OCI-LY1 (cell line): Measurements from ENCODE around the gene ULK4.

Experiments
- H2AFZ ChIP-seq: fragments of 200-600 bp; sonication (generic), shearing (Covaris generic); 2 replicates; pipeline ENCODE4 v1.6.0; 2014; ENCODE audit warnings: antibody characterized with exemption, mild to moderate bottlenecking, low read length
- H3F3A ChIP-seq: fragments of 200-600 bp; sonication (generic), shearing (Covaris generic); 2 replicates; pipeline ENCODE4 v1.6.0; 2014; ENCODE audit warnings: mild to moderate bottlenecking, antibody characterized with exemption, low read length, moderate library complexity; ENCODE audit not compliant: insufficient read depth
- H3K27ac ChIP-seq: fragments of 200-600 bp; sonication (generic); 2 replicates; pipeline ENCODE4 v1.5.1; 2014; ENCODE audit warnings: low read length, mixed run types, mild to moderate bottlenecking, low read depth; ENCODE audit not compliant: poor library complexity, severe bottlenecking
- H3K27me3 ChIP-seq: fragments of 200-600 bp; sonication (generic); 2 replicates; pipeline ENCODE4 v1.6.0; 2014; ENCODE audit warnings: antibody characterized with exemption, mild to moderate bottlenecking, low read length, moderate library complexity; ENCODE audit not compliant: insufficient read depth
- H3K36me3 ChIP-seq: fragments of 200-600 bp; sonication (generic); 2 replicates; pipeline ENCODE4 v1.6.1; 2014; ENCODE audit warnings: mild to moderate bottlenecking, antibody characterized with exemption, low read length, moderate library complexity, mixed read lengths; ENCODE audit not compliant: insufficient read depth
- H3K4me1 ChIP-seq: fragments of 200-600 bp; sonication (generic); 2 replicates; pipeline ENCODE4 v1.5.1; 2014; ENCODE audit warnings: mild to moderate bottlenecking, low read length, moderate library complexity; ENCODE audit not compliant: insufficient read depth, severe bottlenecking
- H3K4me2 ChIP-seq: fragments of 200-600 bp; sonication (generic), shearing (Covaris generic); 2 replicates; pipeline ENCODE4 v1.6.1; 2014; ENCODE audit warnings: low read length
- H3K4me3 ChIP-seq: fragments of 200-600 bp; sonication (generic); 2 replicates; pipeline ENCODE4 v1.5.1; 2014; ENCODE audit warnings: low read length, low read depth, mild to moderate bottlenecking, mixed read lengths; ENCODE audit not compliant: poor library complexity, severe bottlenecking
- H3K79me2 ChIP-seq: fragments of 200-600 bp; shearing (Covaris generic); 2 replicates; pipeline ENCODE4 v1.6.1; 2016; ENCODE audit warnings: mixed run types, low read length, mixed read lengths; ENCODE audit not compliant: insufficient read depth
- H3K9ac ChIP-seq: fragments of 200-600 bp; sonication (generic), shearing (Covaris generic); 2 replicates; pipeline ENCODE4 v1.6.1; 2014; ENCODE audit warnings: mild to moderate bottlenecking, low read length, mixed read lengths
- H3K9me2 ChIP-seq: fragments of 200-600 bp; sonication (generic), shearing (Covaris generic); 2 replicates; pipeline ENCODE4 v1.6.1; 2014; ENCODE audit warnings: low read depth, mild to moderate bottlenecking, low read length, mixed read lengths
- H3K9me3 ChIP-seq: fragments of 200-600 bp; shearing (Covaris generic); 2 replicates; pipeline ENCODE4 v1.6.1; 2014; ENCODE audit warnings: low read length, mixed read lengths
- H4K20me1 ChIP-seq: fragments of 200-600 bp; sonication (generic), shearing (Covaris generic); 2 replicates; pipeline ENCODE4 v1.6.0; 2016; ENCODE audit warnings: mild to moderate bottlenecking, low read length; ENCODE audit not compliant: insufficient read depth
- EZH2 ChIP-seq: fragments of 200-600 bp; sonication (generic), shearing (Covaris generic); IDR thresholded peaks from 2 replicates; pipeline ENCODE4 v1.8.0; 2017; ENCODE audit warnings: borderline replicate concordance, mixed run types, mild to moderate bottlenecking, antibody characterized with exemption, low read length, moderate library complexity, mixed read lengths
- TF ChIP-seq, protein P1 (sequence below): fragments of 200-600 bp; sonication (generic), shearing (Covaris generic); IDR thresholded peaks from 2 replicates; pipeline ENCODE4 v1.5.1; 2017; ENCODE audit warnings: mild to moderate bottlenecking, antibody characterized with exemption, low read length, moderate library complexity, mixed read lengths

The ULK4 gene

DNA sequence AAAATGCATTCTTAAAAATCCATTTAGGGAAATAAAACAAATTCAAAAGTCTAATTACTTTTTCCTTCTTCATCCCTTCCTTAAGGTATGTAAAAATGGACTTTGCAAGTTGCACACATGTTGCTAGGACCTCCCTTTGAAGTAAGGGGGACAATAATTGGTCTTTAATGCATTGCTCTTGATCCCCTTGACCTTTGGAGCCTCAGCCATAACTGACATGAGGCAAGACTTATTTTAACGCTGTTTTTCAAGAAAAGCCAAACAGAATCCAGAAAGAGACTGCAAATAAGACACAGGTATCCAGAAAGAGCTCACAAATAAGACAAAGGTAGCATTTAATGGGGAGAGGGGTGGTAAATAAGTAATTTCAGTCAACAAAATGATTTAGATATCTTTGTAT, 301.4 kb downstream of the ULK4 start:
- H3K79me2 ChIP-seq = no peaks in the 10 kb centered on the region
- H3K4me3 ChIP-seq = no peak overlapping the region
- no peak overlapping the region for H2AFZ ChIP-seq
- H3F3A ChIP-seq = no peaks in the 10 kb centered on the region
- no peaks in the 10 kb centered on the region for H3K4me1 ChIP-seq
- H3K9me3 ChIP-seq = peaks cover 6% of the 10 kb centered on the region; the same call in 1 of the 2 replicates
- H3K27ac ChIP-seq = no peak overlapping the region
- no peaks in the 10 kb centered on the region for H3K36me3 ChIP-seq
- H4K20me1 ChIP-seq = no peaks in the 10 kb centered on the region
- no peak overlapping the region for H3K4me2 ChIP-seq
- H3K9ac ChIP-seq = no peak overlapping the region
- no peaks in the 10 kb centered on the region for H3K27me3 ChIP-seq
- no peaks in the 10 kb centered on the region for H3K9me2 ChIP-seq
- TF ChIP-seq EZH2 = no peak
- TF ChIP-seq, protein P1, sequence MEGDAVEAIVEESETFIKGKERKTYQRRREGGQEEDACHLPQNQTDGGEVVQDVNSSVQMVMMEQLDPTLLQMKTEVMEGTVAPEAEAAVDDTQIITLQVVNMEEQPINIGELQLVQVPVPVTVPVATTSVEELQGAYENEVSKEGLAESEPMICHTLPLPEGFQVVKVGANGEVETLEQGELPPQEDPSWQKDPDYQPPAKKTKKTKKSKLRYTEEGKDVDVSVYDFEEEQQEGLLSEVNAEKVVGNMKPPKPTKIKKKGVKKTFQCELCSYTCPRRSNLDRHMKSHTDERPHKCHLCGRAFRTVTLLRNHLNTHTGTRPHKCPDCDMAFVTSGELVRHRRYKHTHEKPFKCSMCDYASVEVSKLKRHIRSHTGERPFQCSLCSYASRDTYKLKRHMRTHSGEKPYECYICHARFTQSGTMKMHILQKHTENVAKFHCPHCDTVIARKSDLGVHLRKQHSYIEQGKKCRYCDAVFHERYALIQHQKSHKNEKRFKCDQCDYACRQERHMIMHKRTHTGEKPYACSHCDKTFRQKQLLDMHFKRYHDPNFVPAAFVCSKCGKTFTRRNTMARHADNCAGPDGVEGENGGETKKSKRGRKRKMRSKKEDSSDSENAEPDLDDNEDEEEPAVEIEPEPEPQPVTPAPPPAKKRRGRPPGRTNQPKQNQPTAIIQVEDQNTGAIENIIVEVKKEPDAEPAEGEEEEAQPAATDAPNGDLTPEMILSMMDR = no peak

DNA sequence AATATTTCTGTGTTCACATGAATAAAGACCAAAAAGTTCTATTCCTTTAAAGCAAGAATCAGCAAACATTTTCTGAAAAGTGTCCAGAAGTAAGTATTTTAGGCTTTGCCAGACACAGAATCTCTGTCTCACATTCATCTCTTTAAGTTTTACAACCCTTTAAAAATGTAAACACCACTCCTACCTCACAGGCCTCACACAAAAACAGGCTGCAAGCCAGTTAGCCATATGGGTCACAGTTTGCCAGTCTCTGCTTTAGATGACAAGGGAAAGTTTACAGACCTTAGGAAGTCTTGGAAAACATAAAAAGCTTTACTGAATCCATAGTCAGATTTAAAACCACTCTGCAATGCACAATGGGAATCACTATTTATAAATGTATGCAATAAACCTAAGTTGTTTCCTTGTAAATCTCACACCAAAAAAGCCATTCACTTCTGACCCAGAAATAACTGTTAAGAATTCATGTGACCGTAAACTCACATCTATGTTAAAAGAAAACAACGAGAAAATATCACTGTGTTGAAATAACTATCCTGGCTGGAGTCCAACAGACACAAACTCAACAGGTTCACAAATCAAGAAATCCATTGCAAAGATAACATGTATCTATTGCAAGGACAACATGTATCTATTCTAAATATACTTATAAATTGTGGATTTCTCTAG, 308.2 kb downstream of the ULK4 start:
- Histone ChIP-seq H2AFZ (no peak overlapping the region), H3K9me3 (no peaks in the 10 kb centered on the region), H3K36me3 (no peaks in the 10 kb centered on the region), H3K4me1 (no peaks in the 10 kb centered on the region), H3F3A (no peaks in the 10 kb centered on the region), H4K20me1 (no peaks in the 10 kb centered on the region), H3K79me2 (no peaks in the 10 kb centered on the region), H3K4me3 (no peak overlapping the region), H3K9me2 (no peaks in the 10 kb centered on the region), H3K4me2 (no peak overlapping the region), H3K9ac (no peak overlapping the region), H3K27ac (no peak overlapping the region), H3K27me3 (no peaks in the 10 kb centered on the region)
- no peak for TF ChIP-seq EZH2
- TF ChIP-seq, protein P1 = no peak

DNA sequence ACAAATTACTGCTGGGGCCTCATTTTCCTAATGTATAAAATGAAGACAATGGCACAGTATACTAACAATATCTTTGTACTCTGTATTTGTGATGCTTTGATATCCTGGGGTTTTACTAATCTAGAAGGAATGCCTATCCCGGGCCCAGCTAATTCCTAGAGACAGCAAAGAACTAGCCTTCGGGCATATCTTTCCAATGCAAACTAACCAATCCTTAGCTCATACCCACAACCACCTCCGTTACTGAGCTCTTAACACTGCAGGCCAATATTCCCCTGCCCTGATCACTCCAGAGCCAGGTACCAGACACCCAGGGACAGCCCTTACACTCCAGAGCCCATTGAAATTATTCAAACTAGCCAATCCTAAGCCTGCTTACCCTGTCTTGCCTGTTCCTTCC, 309.0 kb downstream of the ULK4 start:
- Histone ChIP-seq H3K4me2 (no peak overlapping the region), H3F3A (no peaks in the 10 kb centered on the region), H2AFZ (no peak overlapping the region), H3K4me3 (no peak overlapping the region), H4K20me1 (no peaks in the 10 kb centered on the region), H3K9me2 (no peaks in the 10 kb centered on the region), H3K27me3 (no peaks in the 10 kb centered on the region), H3K27ac (no peak overlapping the region), H3K79me2 (no peaks in the 10 kb centered on the region), H3K36me3 (no peaks in the 10 kb centered on the region), H3K9me3 (no peaks in the 10 kb centered on the region), H3K9ac (no peak overlapping the region), H3K4me1 (no peaks in the 10 kb centered on the region)
- TF ChIP-seq, protein P1 = no peak
- TF ChIP-seq EZH2 = no peak
